ENCODE measurements around the gene KIF15.
"Not testable (repeated sequence)": the region's sequence is repeated elsewhere in the genome, so short reads cannot be mapped to it uniquely, and the experiment has no call there.

The KIF15 gene

GRCh38 chr3:44825264-44825925 is 63.8 kb downstream of the KIF15 start:
- in situ Hi-C loops (cut with MboI; ENCODE audit: low sequenced_read_pairs) = no loop called here

GRCh38 chr3:44827196-44827595 is 65.6 kb downstream of the KIF15 start:
- in situ Hi-C loops (cut with MboI; ENCODE audit: low sequenced_read_pairs) = no loop called here

- in situ Hi-C loops (cut with MboI; ENCODE audit: low sequenced_read_pairs) = no loop called here
Measured at GRCh38 chr3:44831232-44831631, 69.6 kb downstream of the KIF15 start.

GRCh38 chr3:44832032-44832431 is 70.4 kb downstream of the KIF15 start:
- in situ Hi-C loops (cut with MboI; ENCODE audit: low sequenced_read_pairs) = no loop called here

GRCh38 chr3:44832965-44833364 is 71.4 kb downstream of the KIF15 start:
- in situ Hi-C loops (cut with MboI; ENCODE audit: low sequenced_read_pairs) = no loop called here

- in situ Hi-C loops (cut with MboI; ENCODE audit: low sequenced_read_pairs) = no loop called here
Measured at GRCh38 chr3:44833394-44833793, 71.8 kb downstream of the KIF15 start.

- in situ Hi-C loops (cut with MboI; ENCODE audit: low sequenced_read_pairs) = no loop called here
Measured at GRCh38 chr3:44835684-44836083, 74.1 kb downstream of the KIF15 start.

- in situ Hi-C loops (cut with MboI; ENCODE audit: low sequenced_read_pairs) = no loop called here
Measured at GRCh38 chr3:44842376-44842775, 80.8 kb downstream of the KIF15 start.

GRCh38 chr3:44845528-44846520 is 84.2 kb downstream of the KIF15 start:
- in situ Hi-C loops (cut with MboI; ENCODE audit: low sequenced_read_pairs) = no loop called here

GRCh38 chr3:44848634-44849033 is 87.0 kb downstream of the KIF15 start:
- in situ Hi-C loops (cut with MboI; ENCODE audit: low sequenced_read_pairs) = no loop called here

GRCh38 chr3:44856663-44857062 is 95.1 kb downstream of the KIF15 start:
- in situ Hi-C loops (cut with MboI; ENCODE audit: low sequenced_read_pairs) = not testable (repeated sequence)

- in situ Hi-C loops (cut with MboI; ENCODE audit: low sequenced_read_pairs) = no loop called here
Measured at GRCh38 chr3:44860117-44860516, 98.5 kb downstream of the KIF15 start.

GRCh38 chr3:44861412-44862225 is 100.0 kb downstream of the KIF15 start, which contains the start of gene TMEM42:
TSS of gene TMEM42 (plus strand) at chr3:44861912. CDS start at chr3:44861925, 13 bp downstream.
- in situ Hi-C loops (cut with MboI; ENCODE audit: low sequenced_read_pairs) = no loop called here

- in situ Hi-C loops (cut with MboI; ENCODE audit: low sequenced_read_pairs) = no loop called here
Measured at GRCh38 chr3:44862226-44862637, 100.6 kb downstream of the KIF15 start.

GRCh38 chr3:44865272-44866035 is 103.9 kb downstream of the KIF15 start:
- in situ Hi-C loops (cut with MboI; ENCODE audit: low sequenced_read_pairs) = no loop called here

- in situ Hi-C loops (cut with MboI; ENCODE audit: low sequenced_read_pairs) = no loop called here
Measured at GRCh38 chr3:44867421-44868111, 106.0 kb downstream of the KIF15 start.

GRCh38 chr3:44870375-44871061 is 108.9 kb downstream of the KIF15 start:
- in situ Hi-C loops (cut with MboI; ENCODE audit: low sequenced_read_pairs) = no loop called here

GRCh38 chr3:44874308-44874707 is 112.7 kb downstream of the KIF15 start, which contains the start of gene TGM4:
TSS of gene TGM4 (plus strand) at chr3:44874608. CDS start at chr3:44874679, 71 bp downstream.
- in situ Hi-C loops (cut with MboI; ENCODE audit: low sequenced_read_pairs) = no loop called here

GRCh38 chr3:44875596-44875995 is 114.0 kb downstream of the KIF15 start:
- in situ Hi-C loops (cut with MboI; ENCODE audit: low sequenced_read_pairs) = no loop called here
